CD4-positive, alpha-beta memory T cell (primary cell): ENCODE data around the gene PPP1CC. TPM values are rescaled to one million over a fixed set of nuclear protein-coding genes. Genes with fewer than 3 reads are reported as not detected.

ENCODE experiments used
- CTCF ChIA-PET: fragments of 350-600 bp; sonication (Branson Sonifier 250); formaldehyde crosslinking; loops from one replicate; lab custom pipeline; 2021; ENCODE audit warnings: inconsistent platforms; ENCODE audit not compliant: partially characterized antibody; lab: Charles Lee
- POLR2A ChIA-PET: fragments of 350-600 bp; sonication (Branson Sonifier 250); formaldehyde crosslinking; loops from one replicate; lab custom pipeline; 2021; ENCODE audit not compliant: partially characterized antibody; lab: Charles Lee
- DNase-seq, 5 donors: peaks; one replicate each; pipeline versions ENCODE4 v3.0.0 to v3.0.0-alpha.2; 2020 to 2022; ENCODE audit warnings: mixed read lengths in 1 of 5
- H3K27ac ChIP-seq: one replicate; pipeline ENCODE4 v1.7.0; 2013; ENCODE audit warnings: low read depth, low read length
- H3K27me3 ChIP-seq: 2 replicates; pipeline ENCODE4 v1.7.0; 2013; ENCODE audit warnings: mild to moderate bottlenecking, low read length, moderate library complexity; ENCODE audit not compliant: insufficient read depth
- H3K36me3 ChIP-seq: 2 replicates; pipeline ENCODE4 v1.7.0; 2013; ENCODE audit warnings: mild to moderate bottlenecking, low read length, moderate library complexity; ENCODE audit not compliant: insufficient read depth
- H3K4me1 ChIP-seq: 2 replicates; pipeline ENCODE4 v1.7.0; 2013; ENCODE audit warnings: mild to moderate bottlenecking, low read length, moderate library complexity; ENCODE audit not compliant: insufficient read depth
- H3K4me3 ChIP-seq, 2 donors: one replicate each; pipeline ENCODE4 v1.7.0; 2013; ENCODE audit warnings: low read length in 2 of 2, mild to moderate bottlenecking in 1 of 2
- H3K9me3 ChIP-seq, 2 donors: one replicate each; pipeline ENCODE4 v1.7.0; 2013; ENCODE audit warnings: low read length in 2 of 2, control low read depth in 1 of 2; ENCODE audit not compliant: control insufficient read depth in 1 of 2
- H3K27ac Mint-ChIP-seq, 7 donors: one replicate each; pipeline ENCODE4 v1.8.0; 2020 to 2021; ENCODE audit warnings: mixed read lengths in 7 of 7, mild to moderate bottlenecking in 6 of 7, inconsistent platforms in 3 of 7, moderate library complexity in 3 of 7
- H3K27me3 Mint-ChIP-seq, 2 donors: one replicate each; pipeline ENCODE4 v1.8.0; 2020 to 2021; ENCODE audit warnings: mixed read lengths in 2 of 2
- H3K36me3 Mint-ChIP-seq, 2 donors: one replicate each; pipeline ENCODE4 v1.8.0; 2020 to 2021; ENCODE audit warnings: mixed read lengths in 2 of 2, inconsistent platforms in 1 of 2, mild to moderate bottlenecking in 1 of 2
- H3K4me1 Mint-ChIP-seq, 4 donors: one replicate each; pipeline ENCODE4 v1.8.0; 2020 to 2021; ENCODE audit warnings: mixed read lengths in 4 of 4, mild to moderate bottlenecking in 1 of 4
- H3K4me3 Mint-ChIP-seq, 8 donors: one replicate each; pipeline ENCODE4 v1.8.0; 2020 to 2021; ENCODE audit warnings: mixed read lengths in 8 of 8, mild to moderate bottlenecking in 7 of 8, moderate library complexity in 6 of 8, inconsistent platforms in 3 of 8
- H3K9me3 Mint-ChIP-seq, 8 donors: one replicate each; pipeline ENCODE4 v1.8.0; 2020 to 2021; ENCODE audit warnings: mixed read lengths in 8 of 8, mild to moderate bottlenecking in 5 of 8, inconsistent platforms in 3 of 8, moderate library complexity in 1 of 8
- intact Hi-C: fragments of 100-400 bp; cut with micrococcal nuclease; formaldehyde crosslinking; loops from one replicate; pipeline ENCODE4 v1.15.1; 2023
- polyA plus RNA-seq, 2 donors: library from polyadenylated mRNA; unstranded; fragments of 300-500 nt; fragmentation: Illumina TruSeq; gene quantifications; one replicate each; pipeline ENCODE4 v1.2.3, GENCODE V29; 2021
- total RNA-seq, 2 experiments: library from RNA; stranded (reverse); gene quantifications; one replicate each; pipeline ENCODE4 v1.2.3, GENCODE V29; 2021

PPP1CC gene
- total and polyA plus RNA-seq, 4 experiments from 2014 or later, result 140 to 216 (median 157) TPM

DNA sequence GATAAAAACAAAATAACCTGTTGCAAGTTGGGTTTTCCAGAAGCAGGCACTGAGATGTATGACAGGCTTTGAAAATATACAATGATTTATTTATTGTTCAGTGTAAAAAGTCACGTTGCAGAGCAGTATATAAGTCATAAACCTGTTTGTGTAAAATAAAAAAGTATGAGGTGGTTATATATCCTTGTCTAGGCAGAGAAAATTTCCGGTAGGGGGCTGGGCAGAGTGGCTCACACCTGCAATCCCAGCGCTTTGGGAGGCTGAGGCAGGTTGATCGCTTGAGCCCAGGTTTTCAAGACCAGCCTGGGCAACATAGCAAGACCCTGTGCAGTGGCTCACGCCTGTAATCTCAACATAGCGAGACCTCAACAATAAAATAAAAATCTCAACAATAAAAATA is 16.2 kb upstream of the PPP1CC start:
- Mint-ChIP-seq H3K4me3 (no peak overlapping the region), H3K27ac (no peak overlapping the region), H3K9me3 (no peaks in the 10 kb centered on the region), H3K36me3 (no peaks in the 10 kb centered on the region), H3K4me1 (peaks cover 0 to 2% (median 0%) of the 10 kb centered on the region in 4 donors), H3K27me3 (no peaks in the 10 kb centered on the region)
- POLR2A ChIA-PET, result no interaction called here
- Histone ChIP-seq H3K36me3 (no peaks in the 10 kb centered on the region), H3K4me3 (no peak overlapping the region), H3K27ac (no peak overlapping the region), H3K4me1 (no peaks in the 10 kb centered on the region), H3K9me3 (no peaks in the 10 kb centered on the region), H3K27me3 (no peaks in the 10 kb centered on the region)
- CTCF ChIA-PET, result no interaction called here
- no peak for DNase-seq
- intact Hi-C loops, result no loop called here

DNA sequence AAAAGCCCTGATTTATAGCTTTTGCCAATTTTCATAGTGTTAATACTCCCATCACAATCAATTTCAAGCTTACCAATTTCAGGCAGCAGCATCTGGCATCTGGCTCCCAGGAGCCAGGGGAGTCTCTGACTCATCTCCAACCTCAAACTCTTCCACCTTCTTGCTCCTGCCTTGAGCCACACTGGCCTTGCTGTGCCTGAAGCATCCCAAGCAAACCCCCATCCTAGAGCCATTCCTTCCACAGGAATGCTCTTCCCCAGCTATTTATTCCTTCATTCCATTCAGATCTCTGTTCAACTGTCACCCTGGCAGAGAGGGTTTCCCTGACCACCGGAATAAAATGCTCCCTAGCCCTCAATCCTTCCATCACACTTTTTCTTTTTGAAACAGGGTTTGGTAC is 13.9 kb upstream of the PPP1CC start:
- H3K4me3 ChIP-seq, result no peak overlapping the region
- no peak for DNase-seq
- POLR2A ChIA-PET, result no interaction called here
- Mint-ChIP-seq H3K9me3 (no peaks in the 10 kb centered on the region), H3K36me3 (no peaks in the 10 kb centered on the region), H3K27me3 (no peaks in the 10 kb centered on the region), H3K4me1 (no peaks in the 10 kb centered on the region), H3K4me3 (no peak overlapping the region), H3K27ac (no peak overlapping the region)
- intact Hi-C loops, result no loop called here
- no peaks in the 10 kb centered on the region for H3K36me3 ChIP-seq
- no peaks in the 10 kb centered on the region for H3K4me1 ChIP-seq
- no peaks in the 10 kb centered on the region for H3K9me3 ChIP-seq
- CTCF ChIA-PET, result interaction anchor here (0.7 kb wide), 1 partner anchor 71 kb away, joined by 3 read pairs; no protein-coding TSS in a partner anchor
- H3K27ac ChIP-seq, result no peak overlapping the region
- no peaks in the 10 kb centered on the region for H3K27me3 ChIP-seq

DNA sequence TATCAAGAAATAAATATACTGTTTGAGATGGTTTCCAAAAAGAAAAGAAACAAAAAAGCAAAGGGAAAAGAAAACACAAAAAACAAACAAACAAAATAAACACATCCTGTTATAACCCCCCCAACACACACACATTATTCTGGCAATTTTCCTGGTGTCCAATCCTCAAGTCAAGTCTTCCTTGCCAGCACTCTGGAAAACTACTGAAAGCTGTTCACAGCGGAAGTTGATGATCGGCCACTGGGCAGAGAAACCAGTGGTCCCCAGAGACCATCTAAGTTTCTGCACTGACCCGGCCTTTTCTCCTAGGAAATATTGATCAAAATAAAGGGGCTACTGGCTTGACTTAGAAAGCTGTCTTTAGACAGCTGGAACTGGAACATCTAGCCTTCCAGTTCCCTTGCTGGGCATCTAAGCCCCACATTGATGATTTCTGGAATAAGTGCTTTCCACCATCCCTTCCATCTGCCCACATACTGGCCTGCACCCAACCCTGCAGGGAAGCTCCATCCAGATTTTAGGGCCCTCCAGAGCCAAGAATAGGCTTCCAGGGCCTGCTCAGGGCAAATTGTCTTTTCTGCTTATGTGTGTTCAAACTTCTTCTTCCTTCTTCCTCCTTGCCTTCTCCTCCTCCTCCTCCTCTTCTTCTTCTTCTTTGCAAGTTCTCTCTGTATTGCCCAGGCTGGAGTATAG is 11.6 kb upstream of the PPP1CC start:
- H3K4me1 Mint-ChIP-seq, result no peaks in the 10 kb centered on the region
- Histone ChIP-seq H3K4me3 (no peak overlapping the region), H3K4me1 (no peaks in the 10 kb centered on the region), H3K27ac (no peak overlapping the region), H3K27me3 (no peaks in the 10 kb centered on the region), H3K36me3 (no peaks in the 10 kb centered on the region), H3K9me3 (no peaks in the 10 kb centered on the region)
- no peak overlapping the region for H3K27ac Mint-ChIP-seq
- H3K4me3 Mint-ChIP-seq, result no peak overlapping the region
- ChIA-PET POLR2A (no interaction called here), CTCF (no interaction called here)
- H3K36me3 Mint-ChIP-seq, result no peaks in the 10 kb centered on the region
- H3K27me3 Mint-ChIP-seq, result no peaks in the 10 kb centered on the region
- H3K9me3 Mint-ChIP-seq, result no peaks in the 10 kb centered on the region
- intact Hi-C loops, result no loop called here
- DNase-seq, result no peak

DNA sequence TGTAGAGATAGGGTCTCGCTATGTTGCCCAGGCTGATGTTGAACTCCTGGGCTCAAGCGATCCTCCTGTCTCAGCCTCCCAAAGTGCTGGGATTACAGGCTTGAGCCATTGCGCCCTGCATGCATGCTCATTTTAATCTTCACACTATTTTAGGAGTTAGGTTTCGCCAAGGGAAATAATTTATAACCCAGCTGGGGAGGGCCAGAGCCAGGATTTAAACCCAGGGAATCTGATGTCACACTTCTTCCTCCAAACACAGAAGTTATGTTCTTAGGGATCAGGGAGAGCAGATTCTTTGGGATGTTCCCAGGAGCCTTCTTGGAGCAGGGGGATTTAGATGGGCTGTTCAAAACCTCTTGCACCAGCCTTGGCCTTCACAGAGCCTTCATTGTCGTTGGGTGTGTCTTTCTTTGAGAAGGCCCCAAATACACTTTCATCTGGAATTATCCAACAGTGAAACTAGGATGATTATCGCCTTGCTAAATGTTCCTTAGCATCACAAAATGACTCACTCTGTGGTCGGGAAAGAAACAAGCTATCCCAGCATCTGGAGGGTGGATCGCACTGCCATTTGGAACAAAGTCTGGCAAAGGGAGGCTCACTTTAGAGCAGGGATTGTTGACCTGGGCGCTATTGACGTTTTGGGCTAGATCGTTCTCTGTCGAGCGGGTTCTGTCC is 8.2 kb upstream of the PPP1CC start:
- peaks cover 0 to 4% (median 0%) of the 10 kb centered on the region in 4 donors for H3K4me1 Mint-ChIP-seq
- DNase-seq, result no peak
- intact Hi-C loops, result no loop called here
- ChIA-PET POLR2A (no interaction called here), CTCF (no interaction called here)
- Histone ChIP-seq H3K27me3 (no peaks in the 10 kb centered on the region), H3K27ac (no peak overlapping the region), H3K36me3 (no peaks in the 10 kb centered on the region), H3K9me3 (no peaks in the 10 kb centered on the region), H3K4me1 (no peaks in the 10 kb centered on the region), H3K4me3 (no peak overlapping the region)
- H3K4me3 Mint-ChIP-seq, result no peak overlapping the region
- no peaks in the 10 kb centered on the region for H3K9me3 Mint-ChIP-seq
- H3K27me3 Mint-ChIP-seq, result no peaks in the 10 kb centered on the region
- peak overlapping the region in 1 of 7 donors; percentile 19 for H3K27ac Mint-ChIP-seq
- H3K36me3 Mint-ChIP-seq, result no peaks in the 10 kb centered on the region

DNA sequence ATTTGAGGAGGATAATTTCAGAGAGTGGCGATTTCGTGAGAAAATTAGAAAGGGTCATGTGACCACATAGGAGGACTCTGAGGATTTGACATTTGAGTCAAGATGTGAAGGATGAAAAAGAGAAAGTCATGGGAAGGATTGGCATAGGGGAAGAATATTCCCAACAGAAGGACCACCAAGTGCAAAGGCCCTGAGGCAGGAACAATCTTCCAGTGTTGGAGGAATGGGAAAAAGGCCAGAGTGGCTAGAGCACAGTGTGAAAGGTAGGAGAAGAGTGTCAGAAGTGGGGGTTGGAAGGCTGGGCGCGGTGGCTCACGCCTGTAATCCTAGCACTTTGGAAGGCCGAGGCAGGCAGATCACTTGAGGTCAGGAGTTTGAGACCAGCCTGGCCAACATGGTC is 3.9 kb upstream of the PPP1CC start:
- Histone ChIP-seq H3K4me3 (no peak overlapping the region), H3K27me3 (no peaks in the 10 kb centered on the region), H3K27ac (no peak overlapping the region), H3K36me3 (no peaks in the 10 kb centered on the region), H3K9me3 (no peaks in the 10 kb centered on the region), H3K4me1 (no peaks in the 10 kb centered on the region)
- peak overlapping the region in 2 of 7 donors; percentile 61 to 74 for H3K27ac Mint-ChIP-seq
- intact Hi-C loops, result no loop called here
- peaks cover 4 to 29% (median 13%) of the 10 kb centered on the region in 4 donors for H3K4me1 Mint-ChIP-seq
- no peaks in the 10 kb centered on the region for H3K27me3 Mint-ChIP-seq
- H3K4me3 Mint-ChIP-seq, result no peak overlapping the region
- DNase-seq, result no peak
- ChIA-PET POLR2A (no interaction called here), CTCF (interaction anchor here (0.6 kb wide), 1 partner anchor 28 kb away, joined by 3 read pairs; no protein-coding TSS in a partner anchor)
- peaks cover 0 to 11% of the 10 kb centered on the region in 2 donors for H3K36me3 Mint-ChIP-seq
- peaks cover 0 to 3% (median 0%) of the 10 kb centered on the region in 8 donors for H3K9me3 Mint-ChIP-seq

DNA sequence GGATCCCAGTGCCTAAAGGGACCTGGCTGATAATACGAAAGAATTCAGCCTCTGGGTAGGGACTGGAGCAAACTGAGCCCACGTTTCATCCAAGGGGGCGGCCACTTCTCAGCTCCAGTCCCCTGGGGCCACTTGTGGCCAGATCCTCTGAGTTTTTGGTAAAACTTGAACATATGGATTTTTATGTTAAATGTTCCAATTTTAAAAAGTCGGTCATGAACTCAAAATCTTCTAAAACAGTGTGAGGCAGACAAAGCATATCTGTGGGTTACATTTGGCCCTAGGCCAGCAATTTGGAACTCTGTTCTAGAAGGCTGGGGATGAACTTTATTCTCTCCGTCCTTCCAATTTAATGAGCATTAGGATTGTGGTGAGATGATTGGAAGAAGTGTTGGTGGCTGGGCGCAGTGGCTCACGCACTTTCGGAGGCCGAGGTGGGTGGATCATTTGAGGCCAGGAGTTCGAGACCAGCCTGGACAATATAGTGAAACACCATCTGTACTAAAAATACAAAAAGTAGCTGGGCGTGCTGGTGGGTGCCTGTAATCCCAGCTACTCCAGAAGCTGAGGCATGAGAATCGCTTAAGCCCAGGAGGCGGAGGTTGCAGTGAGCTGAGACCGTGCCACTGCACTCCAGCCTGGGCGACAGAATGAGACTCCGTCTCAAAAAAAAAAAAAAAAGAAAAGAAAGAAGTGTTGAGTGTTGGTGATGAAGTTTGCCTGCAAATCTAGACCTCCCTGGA is 3.0 kb upstream of the PPP1CC start:
- Mint-ChIP-seq H3K4me3 (no peak overlapping the region), H3K27ac (peak overlapping the region in 4 of 7 donors; percentile 17 to 96 (median 50)), H3K9me3 (peaks cover 0 to 3% (median 0%) of the 10 kb centered on the region in 8 donors), H3K27me3 (no peaks in the 10 kb centered on the region), H3K36me3 (peaks cover 2 to 17% of the 10 kb centered on the region in 2 donors), H3K4me1 (peaks cover 5 to 37% (median 16%) of the 10 kb centered on the region in 4 donors)
- Histone ChIP-seq H3K4me1 (peaks cover 5% of the 10 kb centered on the region), H3K9me3 (no peaks in the 10 kb centered on the region), H3K27me3 (no peaks in the 10 kb centered on the region), H3K27ac (no peak overlapping the region), H3K4me3 (no peak overlapping the region), H3K36me3 (no peaks in the 10 kb centered on the region)
- intact Hi-C loops, result no loop called here
- CTCF ChIA-PET, result interaction anchor here (1.5 kb wide), 1 partner anchor 296 kb away, joined by 3 read pairs; the partner anchor contains the start of gene ARPC3
- POLR2A ChIA-PET, result no interaction called here
- no peak for DNase-seq
